Suprapubic skin (tissue), 4 donors: ENCODE results near the gene DDX10. TPM values are rescaled to one million over a fixed set of nuclear protein-coding genes. Genes with fewer than 3 reads are reported as not detected.

ENCODE experiments used
- DNase-seq, 2 donors: peaks; one replicate each; pipeline ENCODE4 v3.0.0-alpha.2; 2019; ENCODE audit warnings: low spot score in 2 of 2
- H3K27ac ChIP-seq: fragments of 200-600 bp; sonication (generic); one replicate; pipeline ENCODE4 v1.5.1; 2019
- H3K27me3 ChIP-seq: fragments of 200-600 bp; sonication (generic); one replicate; pipeline ENCODE4 v1.5.1; 2019
- H3K36me3 ChIP-seq: fragments of 200-600 bp; sonication (generic); one replicate; pipeline ENCODE4 v1.5.1; 2019
- H3K4me1 ChIP-seq: fragments of 200-600 bp; sonication (generic); one replicate; pipeline ENCODE4 v1.5.1; 2019
- H3K4me3 ChIP-seq: fragments of 200-600 bp; sonication (generic); one replicate; pipeline ENCODE4 v1.5.1; 2019; ENCODE audit warnings: mild to moderate bottlenecking
- H3K9me3 ChIP-seq: fragments of 200-600 bp; sonication (generic); one replicate; pipeline ENCODE4 v1.5.1; 2019
- CTCF ChIP-seq, 2 donors: fragments of 200-600 bp in 1 of 2; fragments of 450-650 bp in 1 of 2; sonication (generic) in 1 of 2; IDR thresholded peaks; one replicate each; pipeline ENCODE4 v1.5.1; 2016 to 2019; ENCODE audit warnings: antibody characterized with exemption in 2 of 2, mild to moderate bottlenecking in 1 of 2, moderate library complexity in 1 of 2
- EP300 ChIP-seq: sonication (generic); formaldehyde crosslinking; IDR thresholded peaks from one replicate; pipeline ENCODE4 v1.6.1; 2017; ENCODE audit warnings: antibody characterized with exemption
- POLR2A ChIP-seq, 2 donors: fragments of 450-650 bp; IDR thresholded peaks; one replicate each; pipeline ENCODE4 v1.6.1; 2017; ENCODE audit warnings: antibody characterized with exemption in 2 of 2, mild to moderate bottlenecking in 2 of 2, moderate library complexity in 2 of 2
- POLR2AphosphoS5 ChIP-seq, 3 donors: sonication (generic); formaldehyde crosslinking; IDR thresholded peaks; one replicate each; pipeline ENCODE4 v1.6.1; 2017; ENCODE audit warnings: antibody characterized with exemption in 3 of 3
- WGBS: methylation state at CpG from one replicate; pipeline ENCODE4 v1.1.5; 2018; 5-methylcytosine and 5-hydroxymethylcytosine counted together
- total RNA-seq, 4 donors: library from RNA; depleted of rRNA; stranded (reverse); fragments of >200 nt; gene quantifications; one replicate each; pipeline ENCODE4 v1.1.0, GENCODE V29; 2016

Gene DDX10
- total RNA-seq, 4 donors from 2014 or later, result 21.9 to 30.7 (median 27.2) TPM

GRCh38 chr11:108851781-108852180 lies 186.9 kb downstream of the DDX10 start:
- DNase-seq, result no peak
- no peaks in the 10 kb centered on the region for H3K9me3 ChIP-seq
- TF ChIP-seq POLR2AphosphoS5 (IDR thresholded peaks at IDR 0.05) (no peak), CTCF (IDR thresholded peaks at IDR 0.05) (no peak), EP300 (no peak), POLR2A (IDR thresholded peaks at IDR 0.05) (no peak)
- no peaks in the 10 kb centered on the region for H3K36me3 ChIP-seq
- no peak overlapping the region for H3K4me3 ChIP-seq
- H3K27me3 ChIP-seq, result no peaks in the 10 kb centered on the region
- peaks cover 8% of the 10 kb centered on the region for H3K4me1 ChIP-seq
- H3K27ac ChIP-seq, result no peak overlapping the region

DNA sequence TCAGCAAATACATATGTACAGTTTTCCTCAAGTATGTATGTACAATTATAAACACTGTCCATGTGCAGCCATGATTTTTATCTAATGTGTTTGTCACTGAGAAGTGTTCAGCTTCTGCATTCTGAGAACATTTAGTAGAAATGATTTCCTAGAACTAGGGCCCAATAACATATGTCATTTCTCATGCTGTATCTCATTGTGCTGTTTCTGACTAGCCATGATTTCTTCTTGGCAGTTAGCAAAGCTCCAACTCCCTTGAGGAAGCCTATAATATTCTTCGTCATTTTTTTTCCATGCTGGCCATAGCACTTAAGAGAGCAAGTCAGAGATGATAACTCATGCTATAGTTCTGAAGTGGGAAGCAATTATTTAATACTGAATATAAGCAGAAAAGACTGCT lies 187.8 kb downstream of the DDX10 start:
- Histone ChIP-seq H3K27me3 (no peaks in the 10 kb centered on the region), H3K27ac (no peak overlapping the region), H3K4me1 (peaks cover 8% of the 10 kb centered on the region), H3K4me3 (no peak overlapping the region), H3K36me3 (no peaks in the 10 kb centered on the region), H3K9me3 (no peaks in the 10 kb centered on the region)
- WGBS, result 79% methylated on average over 1 of the region's 1 CpG
- no peak for DNase-seq
- TF ChIP-seq CTCF (IDR thresholded peaks at IDR 0.05) (no peak), POLR2AphosphoS5 (IDR thresholded peaks at IDR 0.05) (no peak), POLR2A (IDR thresholded peaks at IDR 0.05) (no peak), EP300 (no peak)

DNA sequence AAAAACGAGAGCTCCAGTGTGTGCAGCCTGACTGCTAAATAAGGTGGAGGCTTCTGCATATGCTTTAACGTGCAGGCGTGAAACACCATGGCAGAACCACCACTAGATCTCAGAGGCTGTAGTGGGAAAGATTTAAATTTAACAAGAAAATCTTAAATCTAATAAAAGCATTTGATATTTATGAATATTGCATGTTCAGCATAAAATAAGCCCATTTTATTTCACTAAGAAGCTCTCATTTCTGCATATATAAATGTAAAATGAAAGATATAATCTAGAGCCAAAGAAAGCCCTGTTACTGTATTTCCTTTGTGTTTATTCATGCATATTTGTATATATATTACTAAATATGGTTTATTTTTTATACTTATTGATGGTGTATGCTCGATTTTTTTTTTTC lies 188.3 kb downstream of the DDX10 start:
- DNase-seq, result no peak
- WGBS, result 82% methylated on average over 4 of the region's 4 CpGs
- H3K27ac ChIP-seq, result no peak overlapping the region
- H3K9me3 ChIP-seq, result no peaks in the 10 kb centered on the region
- peaks cover 8% of the 10 kb centered on the region for H3K4me1 ChIP-seq
- TF ChIP-seq POLR2AphosphoS5 (IDR thresholded peaks at IDR 0.05) (no peak), EP300 (no peak), POLR2A (IDR thresholded peaks at IDR 0.05) (no peak), CTCF (IDR thresholded peaks at IDR 0.05) (no peak)
- H3K27me3 ChIP-seq, result no peaks in the 10 kb centered on the region
- no peak overlapping the region for H3K4me3 ChIP-seq
- no peaks in the 10 kb centered on the region for H3K36me3 ChIP-seq

GRCh38 chr11:108853864-108854263 lies 189.0 kb downstream of the DDX10 start:
- Histone ChIP-seq H3K9me3 (no peaks in the 10 kb centered on the region), H3K27ac (no peak overlapping the region), H3K4me1 (peaks cover 8% of the 10 kb centered on the region), H3K27me3 (no peaks in the 10 kb centered on the region), H3K36me3 (no peaks in the 10 kb centered on the region), H3K4me3 (peak overlapping the region; percentile 21)
- WGBS, result 15% methylated on average over 1 of the region's 1 CpG
- TF ChIP-seq POLR2AphosphoS5 (IDR thresholded peaks at IDR 0.05) (no peak), CTCF (IDR thresholded peaks at IDR 0.05) (no peak), POLR2A (IDR thresholded peaks at IDR 0.05) (no peak), EP300 (no peak)
- no peak for DNase-seq

GRCh38 chr11:108854346-108854745 lies 189.5 kb downstream of the DDX10 start:
- peak overlapping the region; percentile 21 for H3K4me3 ChIP-seq
- no peak for DNase-seq

More at GRCh38 chr11:108854346-108854745, 189.5 kb downstream of the DDX10 start:
- TF ChIP-seq POLR2AphosphoS5 (IDR thresholded peaks at IDR 0.05) (no peak), EP300 (no peak), CTCF (IDR thresholded peaks at IDR 0.05) (no peak)
- Histone ChIP-seq H3K9me3 (no peaks in the 10 kb centered on the region), H3K4me1 (peaks cover 8% of the 10 kb centered on the region), H3K27ac (no peak overlapping the region), H3K27me3 (no peaks in the 10 kb centered on the region), H3K36me3 (no peaks in the 10 kb centered on the region)
- WGBS, result 22% methylated on average over 2 of the region's 2 CpGs
